GM06990 (cell line): Measurements from ENCODE around the gene STK40.

Experiments
- DNase-seq: peaks from one replicate; pipeline ENCODE4 v3.0.0-alpha.2; 2011; ENCODE audit not compliant: insufficient read length; ENCODE audit errors: extremely low read depth
- H3K27me3 ChIP-seq: replicated peaks from 2 replicates; pipeline ENCODE4 v1.6.0; 2011; ENCODE audit warnings: low read length; ENCODE audit not compliant: control insufficient read depth, insufficient read depth
- H3K36me3 ChIP-seq: 2 replicates; pipeline ENCODE4 v1.5.1; 2011; ENCODE audit warnings: low read length; ENCODE audit not compliant: control insufficient read depth, insufficient read depth
- H3K4me3 ChIP-seq: replicated peaks from 2 replicates; pipeline ENCODE4 v1.5.1; 2011; ENCODE audit warnings: low read depth, mild to moderate bottlenecking, control low read depth, low read length
- CTCF ChIP-seq: IDR thresholded peaks from 2 replicates; pipeline ENCODE4 v1.5.1; 2011; ENCODE audit warnings: low read length, control low read depth, mild to moderate bottlenecking, inconsistent platforms; ENCODE audit not compliant: insufficient read depth, poor library complexity, severe bottlenecking

The STK40 gene

DNA sequence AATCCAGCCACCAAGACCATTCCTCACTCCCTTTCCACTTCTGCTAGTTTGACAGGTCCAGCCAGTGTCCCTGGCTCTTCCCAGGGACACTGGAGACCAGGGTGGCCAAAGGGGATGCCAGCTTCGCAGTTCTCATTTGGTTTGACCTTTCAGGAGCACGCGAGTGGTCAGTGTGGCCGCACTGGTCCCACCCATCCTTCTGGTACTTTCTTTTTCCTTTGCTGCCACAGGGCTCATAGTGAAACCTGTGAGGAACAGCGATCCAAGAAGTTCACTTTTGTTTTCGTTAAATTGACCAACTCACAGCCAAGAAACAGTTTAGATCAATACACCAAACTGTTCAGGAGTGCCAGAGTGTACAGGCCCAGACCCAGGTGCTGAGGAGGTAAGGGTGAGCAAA is 47.9 kb downstream of the STK40 start:
- no peak for DNase-seq
- Histone ChIP-seq H3K36me3 (peaks cover 6% of the 10 kb centered on the region), H3K27me3 (no peaks in the 10 kb centered on the region), H3K4me3 (no peak overlapping the region)
- TF ChIP-seq CTCF = no peak

DNA sequence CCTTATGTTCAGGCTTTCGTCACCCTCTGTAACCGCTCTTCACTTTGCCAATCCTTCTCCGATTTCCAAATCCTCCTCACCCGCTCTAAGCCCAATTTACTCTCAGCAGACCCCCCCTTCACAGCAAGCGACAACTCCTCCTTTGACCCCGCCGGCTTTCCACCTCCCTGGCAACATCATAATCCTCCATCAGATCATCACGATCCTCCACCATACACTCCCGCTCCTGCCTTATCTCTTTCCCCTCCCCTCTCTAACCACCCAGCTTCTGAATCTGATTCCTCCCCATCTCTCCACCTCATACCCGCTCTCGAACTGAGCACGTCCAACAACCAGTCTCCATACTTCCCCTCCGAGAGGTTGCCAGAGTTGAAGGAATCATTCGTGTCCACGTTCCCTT is 54.8 kb downstream of the STK40 start:
- H3K4me3 ChIP-seq = no peak overlapping the region
- no peak for TF ChIP-seq CTCF
- no peaks in the 10 kb centered on the region for H3K36me3 ChIP-seq
- no peak for DNase-seq
- H3K27me3 ChIP-seq = peaks cover 3% of the 10 kb centered on the region

GRCh38 chr1:36329817-36330216 is 55.9 kb downstream of the STK40 start:
- no peak for DNase-seq
- TF ChIP-seq CTCF = no peak
- Histone ChIP-seq H3K36me3 (no peaks in the 10 kb centered on the region), H3K27me3 (peaks cover 3% of the 10 kb centered on the region), H3K4me3 (no peak overlapping the region)

- H3K27me3 ChIP-seq = peaks cover 3% of the 10 kb centered on the region
- no peak for TF ChIP-seq CTCF
- DNase-seq = no peak
Measured at GRCh38 chr1:36328713-36329112, 57.0 kb downstream of the STK40 start.

DNA sequence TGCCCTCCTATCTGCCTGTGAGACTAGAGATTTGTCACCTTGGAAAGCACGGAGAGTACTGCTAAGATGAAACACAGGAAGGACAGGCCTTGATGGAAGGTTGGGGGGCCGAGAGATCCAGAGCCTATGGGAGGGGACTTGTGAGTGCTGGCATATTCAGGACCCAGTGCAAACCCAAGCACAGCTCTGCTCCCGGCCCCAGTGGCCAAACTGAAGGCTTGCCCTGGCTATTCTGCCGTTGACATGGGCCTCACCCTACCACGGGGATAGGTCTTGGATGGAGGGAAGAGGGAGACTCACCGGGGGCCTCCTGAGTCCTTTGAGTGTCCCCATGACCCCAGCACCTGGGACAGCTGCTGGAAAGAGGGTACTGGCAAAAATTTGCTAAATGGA is 57.6 kb downstream of the STK40 start:
- no peak overlapping the region for H3K4me3 ChIP-seq
- H3K27me3 ChIP-seq = peaks cover 3% of the 10 kb centered on the region
- TF ChIP-seq CTCF = no peak
- H3K36me3 ChIP-seq = no peaks in the 10 kb centered on the region
- DNase-seq = no peak

More at GRCh38 chr1:36328713-36329112, 57.0 kb downstream of the STK40 start:
- Histone ChIP-seq H3K36me3 (no peaks in the 10 kb centered on the region), H3K4me3 (no peak overlapping the region)

- Histone ChIP-seq H3K4me3 (no peak overlapping the region), H3K36me3 (no peaks in the 10 kb centered on the region), H3K27me3 (peaks cover 3% of the 10 kb centered on the region)
- TF ChIP-seq CTCF = no peak
- no peak for DNase-seq
Measured at GRCh38 chr1:36327421-36328087, 58.2 kb downstream of the STK40 start.
